H9 (cell line): ENCODE data around the gene WIF1. TPM values are rescaled to one million over a fixed set of nuclear protein-coding genes. Genes with fewer than 3 reads are reported as not detected.

Source experiments
- DNase-seq: peaks from one replicate; pipeline ENCODE4 v3.0.0-alpha.2; 2017
- H2AFZ ChIP-seq: one replicate; pipeline ENCODE4 v1.6.1; 2013; ENCODE audit warnings: mild to moderate bottlenecking, low read length, control low read depth, moderate library complexity
- H2AK5ac ChIP-seq: 2 replicates; pipeline ENCODE4 v1.6.1; 2013; ENCODE audit warnings: low read length, control low read depth, mixed read lengths; ENCODE audit not compliant: insufficient read length
- H2BK120ac ChIP-seq: one replicate; pipeline ENCODE4 v1.6.1; 2013; ENCODE audit warnings: low read depth, mild to moderate bottlenecking, low read length, control low read depth, inconsistent platforms; ENCODE audit not compliant: poor library complexity, severe bottlenecking
- H2BK12ac ChIP-seq: 2 replicates; pipeline ENCODE4 v1.6.1; 2013; ENCODE audit warnings: low read length, control low read depth, mixed read lengths, low read depth; ENCODE audit not compliant: insufficient read length
- H2BK15ac ChIP-seq: 2 replicates; pipeline ENCODE4 v1.6.1; 2013; ENCODE audit warnings: low read depth, low read length, control low read depth
- H2BK20ac ChIP-seq: one replicate; pipeline ENCODE4 v1.6.1; 2013; ENCODE audit warnings: low read depth, mild to moderate bottlenecking, low read length, control low read depth, inconsistent platforms; ENCODE audit not compliant: poor library complexity, severe bottlenecking
- H2BK5ac ChIP-seq: 2 replicates; pipeline ENCODE4 v1.6.1; 2013; ENCODE audit warnings: low read length, control low read depth, mixed read lengths; ENCODE audit not compliant: insufficient read length
- H3K14ac ChIP-seq: 2 replicates; pipeline ENCODE4 v1.6.1; 2013; ENCODE audit warnings: low read length, control low read depth; ENCODE audit not compliant: insufficient read depth
- H3K18ac ChIP-seq: 2 replicates; pipeline ENCODE4 v1.6.1; 2013; ENCODE audit warnings: low read depth, mild to moderate bottlenecking, mixed read lengths, low read length, control low read depth; ENCODE audit not compliant: insufficient read length
- H3K23ac ChIP-seq: 2 replicates; pipeline ENCODE4 v1.6.1; 2013; ENCODE audit warnings: low read length, control low read depth, mixed read lengths, low read depth; ENCODE audit not compliant: insufficient read length
- H3K23me2 ChIP-seq: 2 replicates; pipeline ENCODE4 v1.6.1; 2013; ENCODE audit warnings: low read depth, mild to moderate bottlenecking, mixed read lengths, low read length, control low read depth; ENCODE audit not compliant: insufficient read length, poor library complexity, severe bottlenecking
- H3K27ac ChIP-seq: 2 replicates; pipeline ENCODE4 v1.5.1; 2013; ENCODE audit warnings: low read length, control low read depth, mixed read lengths, low read depth; ENCODE audit not compliant: insufficient read length
- H3K27me3 ChIP-seq: 2 replicates; pipeline ENCODE4 v1.6.1; 2013; ENCODE audit warnings: low read length, control low read depth, inconsistent platforms; ENCODE audit not compliant: insufficient read depth
- H3K4ac ChIP-seq: 2 replicates; pipeline ENCODE4 v1.6.1; 2013; ENCODE audit warnings: low read depth, mild to moderate bottlenecking, control low read depth, inconsistent platforms, low read length, moderate library complexity
- H3K4me1 ChIP-seq: 2 replicates; pipeline ENCODE4 v1.6.1; 2013; ENCODE audit warnings: low read length, control low read depth, inconsistent platforms; ENCODE audit not compliant: insufficient read depth
- H3K4me2 ChIP-seq: 2 replicates; pipeline ENCODE4 v1.6.1; 2013; ENCODE audit warnings: low read length, control low read depth, mixed read lengths; ENCODE audit not compliant: insufficient read length, insufficient read depth
- H3K56ac ChIP-seq: 2 replicates; pipeline ENCODE4 v1.6.1; 2013; ENCODE audit warnings: low read depth, mild to moderate bottlenecking, mixed read lengths, low read length, control low read depth; ENCODE audit not compliant: insufficient read length
- H3K79me1 ChIP-seq: 2 replicates; pipeline ENCODE4 v1.6.1; 2013; ENCODE audit warnings: low read depth, mild to moderate bottlenecking, moderate library complexity, low read length, control low read depth, inconsistent platforms; ENCODE audit not compliant: insufficient read depth, poor library complexity, severe bottlenecking
- H3K79me2 ChIP-seq: 2 replicates; pipeline ENCODE4 v1.6.1; 2013; ENCODE audit warnings: low read length, control low read depth, inconsistent platforms; ENCODE audit not compliant: insufficient read depth
- H3K9ac ChIP-seq: 2 replicates; pipeline ENCODE4 v1.6.1; 2013; ENCODE audit warnings: low read length, control low read depth, mixed read lengths; ENCODE audit not compliant: insufficient read length; ENCODE audit errors: extremely low read depth
- H3K9me3 ChIP-seq: one replicate; pipeline ENCODE4 v1.6.1; 2013; ENCODE audit warnings: low read depth, low read length, inconsistent platforms; ENCODE audit not compliant: control insufficient read depth
- H3T11ph ChIP-seq: one replicate; pipeline ENCODE4 v1.6.1; 2013; ENCODE audit warnings: mild to moderate bottlenecking, low read length, control low read depth, inconsistent platforms
- H4K20me1 ChIP-seq: one replicate; pipeline ENCODE4 v1.6.1; 2013; ENCODE audit not compliant: control insufficient read depth, insufficient read length, insufficient read depth
- H4K5ac ChIP-seq: 2 replicates; pipeline ENCODE4 v1.6.1; 2013; ENCODE audit warnings: low read depth, mild to moderate bottlenecking, mixed read lengths, low read length, control low read depth; ENCODE audit not compliant: insufficient read length
- H4K8ac ChIP-seq: replicated peaks from 2 replicates; pipeline ENCODE4 v1.6.1; 2013; ENCODE audit warnings: low read length, control low read depth, mixed read lengths, low read depth; ENCODE audit not compliant: insufficient read length
- H4K91ac ChIP-seq: 2 replicates; pipeline ENCODE4 v1.6.1; 2013; ENCODE audit warnings: low read depth, mild to moderate bottlenecking, moderate library complexity, mixed read lengths, low read length, control low read depth; ENCODE audit not compliant: insufficient read length
- H3K27ac Mint-ChIP-seq, 3 experiments: 2 replicates in 2 of 3; 3 replicates in 1 of 3; pipeline ENCODE4 v1.8.0; 2020 to 2021; ENCODE audit warnings: mixed read lengths in 3 of 3, mild to moderate bottlenecking in 1 of 3, moderate library complexity in 1 of 3
- H3K27me3 Mint-ChIP-seq: 2 replicates; pipeline ENCODE4 v1.8.0; 2021; ENCODE audit warnings: low read depth, mild to moderate bottlenecking, moderate library complexity, mixed read lengths
- H3K36me3 Mint-ChIP-seq, 3 experiments: 2 replicates in 2 of 3; 3 replicates in 1 of 3; pipeline ENCODE4 v1.8.0; 2020 to 2021; ENCODE audit warnings: low read depth in 3 of 3, mixed read lengths in 3 of 3; ENCODE audit not compliant: insufficient read depth in 1 of 3
- H3K4me1 Mint-ChIP-seq, 2 experiments: 2 replicates each; pipeline ENCODE4 v1.8.0; 2020; ENCODE audit warnings: mixed read lengths in 2 of 2
- H3K4me3 Mint-ChIP-seq, 2 experiments: 2 replicates in 1 of 2; 3 replicates in 1 of 2; pipeline ENCODE4 v1.8.0; 2020 to 2021; ENCODE audit warnings: mild to moderate bottlenecking in 2 of 2, mixed read lengths in 2 of 2, moderate library complexity in 1 of 2
- H3K9me3 Mint-ChIP-seq, 2 experiments: 2 replicates in 1 of 2; 3 replicates in 1 of 2; pipeline ENCODE4 v1.8.0; 2020; ENCODE audit warnings: mild to moderate bottlenecking in 2 of 2, mixed read lengths in 2 of 2, moderate library complexity in 1 of 2
- CTCF ChIP-seq: fragments of 200-600 bp; sonication (generic); conservative IDR thresholded peaks from 3 replicates; pipeline ENCODE4 v1.8.0; 2021; ENCODE audit warnings: antibody characterized with exemption, mild to moderate bottlenecking
- WGBS: extraction: QIAGEN DNeasy Blood & Tissue Kit; methylation state at CpG from one replicate; pipeline ENCODE4 v1.1.7; 2013; ENCODE audit warnings: missing lambda C conversion rate, low lambda C conversion rate, mixed read lengths; ENCODE audit not compliant: insufficient read length; ENCODE audit errors: extremely low coverage; 5-methylcytosine and 5-hydroxymethylcytosine counted together
- total RNA-seq: library from RNA; stranded (reverse); gene quantifications from 2 replicates; pipeline ENCODE4 v1.2.1, GENCODE V29; 2021

Gene WIF1
- total RNA-seq, 1 experiment from 2014 or later: 0.98 TPM

DNA sequence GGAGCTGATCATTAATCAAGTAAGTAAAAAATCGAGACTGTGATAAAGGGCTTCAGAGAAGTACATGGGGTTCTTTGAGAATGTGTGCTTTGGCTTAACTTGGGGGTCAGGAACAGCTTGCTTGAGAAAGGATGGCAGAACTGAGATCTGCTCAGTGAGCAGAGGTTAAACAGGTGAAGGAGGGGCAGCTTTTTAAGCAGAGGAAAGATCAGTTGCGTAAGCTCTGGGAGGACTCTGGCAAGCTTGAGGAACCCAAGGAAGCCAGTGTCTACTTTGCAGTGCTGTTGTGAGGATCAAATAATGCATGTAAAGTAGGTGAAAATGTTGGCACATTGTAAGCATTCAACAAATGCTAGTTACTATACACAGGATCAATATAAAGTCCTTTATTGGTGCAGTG is 30.6 kb downstream of the WIF1 start:
- no peak overlapping the region for H2AK5ac ChIP-seq
- peaks cover 0 to 2% (median 0%) of the 10 kb centered on the region in 3 experiments; a peak in 1 of 7 replicates for H3K36me3 Mint-ChIP-seq
- no peak overlapping the region for H3K9ac ChIP-seq
- H3K56ac ChIP-seq: no peak overlapping the region
- no peak overlapping the region for H3K27ac Mint-ChIP-seq
- H3K27me3 ChIP-seq: no peaks in the 10 kb centered on the region
- no peak overlapping the region for H3K14ac ChIP-seq
- no peak overlapping the region for H2BK5ac ChIP-seq
- H3K27ac ChIP-seq: no peak overlapping the region
- H4K91ac ChIP-seq: no peak overlapping the region
- no peaks in the 10 kb centered on the region for H3K79me2 ChIP-seq
- H4K8ac ChIP-seq: no peak overlapping the region
- no peak overlapping the region for H3K23ac ChIP-seq
- H3K27me3 Mint-ChIP-seq: no peaks in the 10 kb centered on the region
- no peak overlapping the region for H2BK15ac ChIP-seq
- no peak overlapping the region for H2BK20ac ChIP-seq
- H3K4ac ChIP-seq: no peak overlapping the region
- no peaks in the 10 kb centered on the region for H3K23me2 ChIP-seq
- H3K9me3 Mint-ChIP-seq: no peaks in the 10 kb centered on the region
- no peaks in the 10 kb centered on the region for H3K9me3 ChIP-seq
- H4K5ac ChIP-seq: no peak overlapping the region
- H3K4me1 Mint-ChIP-seq: no peaks in the 10 kb centered on the region
- no peak overlapping the region for H3K18ac ChIP-seq
- H4K20me1 ChIP-seq: no peaks in the 10 kb centered on the region
- TF ChIP-seq CTCF: no peak
- no peak overlapping the region for H3T11ph ChIP-seq
- H2AFZ ChIP-seq: no peak overlapping the region
- no peak overlapping the region for H2BK120ac ChIP-seq
- H3K4me1 ChIP-seq: no peaks in the 10 kb centered on the region
- H2BK12ac ChIP-seq: no peak overlapping the region
- no peak for DNase-seq
- H3K4me2 ChIP-seq: no peak overlapping the region
- no peak overlapping the region for H3K4me3 Mint-ChIP-seq
- WGBS: no CpG with 5 or more reads among the region's 2 CpGs
- no peaks in the 10 kb centered on the region for H3K79me1 ChIP-seq
